Peyer's patch (tissue), 4 donors: ENCODE results near the gene TOB1.

ENCODE experiments used
- POLR2A ChIP-seq, 2 donors: fragments of 450-650 bp; IDR thresholded peaks; one replicate each; pipeline ENCODE4 v1.5.1; 2017; ENCODE audit warnings: antibody characterized with exemption in 2 of 2, mild to moderate bottlenecking in 2 of 2, moderate library complexity in 2 of 2
- TF ChIP-seq, protein P1 (sequence below), 6 experiments: fragments of 450-650 bp in 4 of 6; fragments of 200-600 bp in 2 of 6; sonication (generic) in 1 of 6; IDR thresholded peaks; one replicate each; pipeline ENCODE4 v1.5.1; 2017 to 2019; ENCODE audit warnings: antibody characterized with exemption in 6 of 6, mild to moderate bottlenecking in 3 of 6, moderate library complexity in 1 of 6

GRCh38 chr17:50903604-50904517, 37.7 kb upstream of the TOB1 start:
- TF ChIP-seq, protein P1, sequence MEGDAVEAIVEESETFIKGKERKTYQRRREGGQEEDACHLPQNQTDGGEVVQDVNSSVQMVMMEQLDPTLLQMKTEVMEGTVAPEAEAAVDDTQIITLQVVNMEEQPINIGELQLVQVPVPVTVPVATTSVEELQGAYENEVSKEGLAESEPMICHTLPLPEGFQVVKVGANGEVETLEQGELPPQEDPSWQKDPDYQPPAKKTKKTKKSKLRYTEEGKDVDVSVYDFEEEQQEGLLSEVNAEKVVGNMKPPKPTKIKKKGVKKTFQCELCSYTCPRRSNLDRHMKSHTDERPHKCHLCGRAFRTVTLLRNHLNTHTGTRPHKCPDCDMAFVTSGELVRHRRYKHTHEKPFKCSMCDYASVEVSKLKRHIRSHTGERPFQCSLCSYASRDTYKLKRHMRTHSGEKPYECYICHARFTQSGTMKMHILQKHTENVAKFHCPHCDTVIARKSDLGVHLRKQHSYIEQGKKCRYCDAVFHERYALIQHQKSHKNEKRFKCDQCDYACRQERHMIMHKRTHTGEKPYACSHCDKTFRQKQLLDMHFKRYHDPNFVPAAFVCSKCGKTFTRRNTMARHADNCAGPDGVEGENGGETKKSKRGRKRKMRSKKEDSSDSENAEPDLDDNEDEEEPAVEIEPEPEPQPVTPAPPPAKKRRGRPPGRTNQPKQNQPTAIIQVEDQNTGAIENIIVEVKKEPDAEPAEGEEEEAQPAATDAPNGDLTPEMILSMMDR (IDR thresholded peaks at IDR 0.05), result no peak
- TF ChIP-seq POLR2A (IDR thresholded peaks at IDR 0.05), result no peak
